PC-9 (cell line): Measurements from ENCODE around the gene MPPED2.

Source experiments
- EZH2 ChIP-seq: fragments of 200-600 bp; sonication (generic); IDR thresholded peaks from 2 replicates; pipeline ENCODE4 v1.8.0; 2017; ENCODE audit warnings: antibody characterized with exemption, low read depth
- TF ChIP-seq, protein P1 (sequence below): fragments of 200-600 bp; sonication (generic); conservative IDR thresholded peaks from 2 replicates; pipeline ENCODE4 v1.6.1; 2017; ENCODE audit warnings: mixed run types, antibody characterized with exemption, mild to moderate bottlenecking, moderate library complexity

DNA sequence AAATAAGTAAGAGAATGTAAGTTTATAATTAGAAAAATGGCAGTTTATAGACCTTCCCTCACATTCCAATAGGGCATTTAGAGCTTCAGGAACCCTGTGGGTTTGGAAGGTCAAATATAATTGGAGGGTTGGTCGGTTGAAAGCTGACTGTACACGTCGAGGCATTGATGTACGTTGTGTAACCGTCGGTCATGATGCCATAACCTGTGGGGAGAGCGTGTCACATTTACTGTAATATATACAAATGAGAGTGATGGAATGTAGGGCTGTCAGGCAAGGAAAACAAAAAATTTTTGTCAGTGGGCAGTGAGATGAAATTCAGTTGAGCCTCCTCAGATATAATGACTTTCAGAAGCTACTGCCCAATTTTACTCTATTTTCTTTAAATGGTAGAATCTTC is 174.8 kb downstream of the MPPED2 start:
- TF ChIP-seq, protein P1, sequence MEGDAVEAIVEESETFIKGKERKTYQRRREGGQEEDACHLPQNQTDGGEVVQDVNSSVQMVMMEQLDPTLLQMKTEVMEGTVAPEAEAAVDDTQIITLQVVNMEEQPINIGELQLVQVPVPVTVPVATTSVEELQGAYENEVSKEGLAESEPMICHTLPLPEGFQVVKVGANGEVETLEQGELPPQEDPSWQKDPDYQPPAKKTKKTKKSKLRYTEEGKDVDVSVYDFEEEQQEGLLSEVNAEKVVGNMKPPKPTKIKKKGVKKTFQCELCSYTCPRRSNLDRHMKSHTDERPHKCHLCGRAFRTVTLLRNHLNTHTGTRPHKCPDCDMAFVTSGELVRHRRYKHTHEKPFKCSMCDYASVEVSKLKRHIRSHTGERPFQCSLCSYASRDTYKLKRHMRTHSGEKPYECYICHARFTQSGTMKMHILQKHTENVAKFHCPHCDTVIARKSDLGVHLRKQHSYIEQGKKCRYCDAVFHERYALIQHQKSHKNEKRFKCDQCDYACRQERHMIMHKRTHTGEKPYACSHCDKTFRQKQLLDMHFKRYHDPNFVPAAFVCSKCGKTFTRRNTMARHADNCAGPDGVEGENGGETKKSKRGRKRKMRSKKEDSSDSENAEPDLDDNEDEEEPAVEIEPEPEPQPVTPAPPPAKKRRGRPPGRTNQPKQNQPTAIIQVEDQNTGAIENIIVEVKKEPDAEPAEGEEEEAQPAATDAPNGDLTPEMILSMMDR = no peak
- no peak for TF ChIP-seq EZH2
